ENCODE data around the gene BASP1. TPM values are rescaled to one million over a fixed set of nuclear protein-coding genes. Genes with fewer than 3 reads are reported as not detected.
A peak's percentile ranks its signal among the peaks of the same experiment; 100 is the strongest.

Gene BASP1
- polyA plus RNA-seq, 1 donor from 2014 or later: 974 TPM

- Histone ChIP-seq H2AFZ (ENCODE audit: low read depth, low read length) (no peak overlapping the region), H3K27me3 (ENCODE audit: insufficient read depth, low read depth, low read length) (no peaks in the 10 kb centered on the region), H3K36me3 (ENCODE audit: insufficient read depth, low read length) (peaks cover 6% of the 10 kb centered on the region), H4K20me1 (ENCODE audit: insufficient read depth) (no peaks in the 10 kb centered on the region), H3K79me2 (replicated peaks; ENCODE audit: insufficient read depth, low read length) (no peaks in the 10 kb centered on the region), H3K4me3 (ENCODE audit: low read length) (no peak overlapping the region), H3K9ac (ENCODE audit: low read length) (no peak overlapping the region), H3F3A (ENCODE audit: insufficient read depth, low read length, poor library complexity, severe bottlenecking) (no peaks in the 10 kb centered on the region), H3K9me2 (ENCODE audit: insufficient read depth, low read length) (no peaks in the 10 kb centered on the region), H3K27ac (ENCODE audit: low read length) (no peak overlapping the region), H3K9me3 (ENCODE audit: low read length) (peaks cover 4% of the 10 kb centered on the region), H3K4me2 (ENCODE audit: low read length) (no peak overlapping the region)
- no peak for TF ChIP-seq EP300 (conservative IDR thresholded peaks at IDR 0.05; ENCODE audit: poor library complexity, severe bottlenecking)
- no peak for TF ChIP-seq TAF1 (IDR thresholded peaks at IDR 0.05; ENCODE audit: low read depth)
- TF ChIP-seq SMC3 (conservative IDR thresholded peaks at IDR 0.05; ENCODE audit: poor library complexity): no peak
- no peak for TF ChIP-seq POLR2AphosphoS5 (IDR thresholded peaks at IDR 0.05)
- TF ChIP-seq REST (IDR thresholded peaks at IDR 0.05; ENCODE audit: borderline replicate concordance): no peak
- no peak for TF ChIP-seq MXI1 (conservative IDR thresholded peaks at IDR 0.05; ENCODE audit: poor library complexity, severe bottlenecking)
- no peak for TF ChIP-seq CTCF (IDR thresholded peaks at IDR 0.05; ENCODE audit: poor library complexity, severe bottlenecking)
These were observed 21.4 kb upstream of the BASP1 start for GRCh38 chr5:17196024-17196423.

GRCh38 chr5:17196697-17197096 is 20.7 kb upstream of the BASP1 start:
- peaks cover 6% of the 10 kb centered on the region for H3K36me3 ChIP-seq (ENCODE audit: insufficient read depth, low read length)
- H3K9me3 ChIP-seq (ENCODE audit: low read length): peaks cover 4% of the 10 kb centered on the region
- H3K9me2 ChIP-seq (ENCODE audit: insufficient read depth, low read length): no peaks in the 10 kb centered on the region
- H3K79me2 ChIP-seq (replicated peaks; ENCODE audit: insufficient read depth, low read length): no peaks in the 10 kb centered on the region
- H3K27me3 ChIP-seq (ENCODE audit: insufficient read depth, low read depth, low read length): no peaks in the 10 kb centered on the region
- H4K20me1 ChIP-seq (ENCODE audit: insufficient read depth): no peaks in the 10 kb centered on the region
- TF ChIP-seq TAF1 (IDR thresholded peaks at IDR 0.05; ENCODE audit: low read depth): no peak
- no peak for TF ChIP-seq MXI1 (conservative IDR thresholded peaks at IDR 0.05; ENCODE audit: poor library complexity, severe bottlenecking)
- TF ChIP-seq EP300 (conservative IDR thresholded peaks at IDR 0.05; ENCODE audit: poor library complexity, severe bottlenecking): no peak
- H3K9ac ChIP-seq (ENCODE audit: low read length): no peak overlapping the region
- H3F3A ChIP-seq (ENCODE audit: insufficient read depth, low read length, poor library complexity, severe bottlenecking): no peaks in the 10 kb centered on the region
- H3K4me3 ChIP-seq (ENCODE audit: low read length): no peak overlapping the region
- H2AFZ ChIP-seq (ENCODE audit: low read depth, low read length): no peak overlapping the region
- no peak overlapping the region for H3K27ac ChIP-seq (ENCODE audit: low read length)
- H3K4me2 ChIP-seq (ENCODE audit: low read length): no peak overlapping the region

- H3K9ac ChIP-seq (ENCODE audit: low read length): no peak overlapping the region
- no peaks in the 10 kb centered on the region for H3K9me3 ChIP-seq (ENCODE audit: low read length)
- no peak overlapping the region for H3K4me2 ChIP-seq (ENCODE audit: low read length)
- H3K27ac ChIP-seq (ENCODE audit: low read length): no peak overlapping the region
- no peak overlapping the region for H2AFZ ChIP-seq (ENCODE audit: low read depth, low read length)
- H3K36me3 ChIP-seq (ENCODE audit: insufficient read depth, low read length): no peaks in the 10 kb centered on the region
- no peaks in the 10 kb centered on the region for H3K79me2 ChIP-seq (replicated peaks; ENCODE audit: insufficient read depth, low read length)
- no peak overlapping the region for H3K4me3 ChIP-seq (ENCODE audit: low read length)
- no peaks in the 10 kb centered on the region for H3F3A ChIP-seq (ENCODE audit: insufficient read depth, low read length, poor library complexity, severe bottlenecking)
- no peaks in the 10 kb centered on the region for H3K9me2 ChIP-seq (ENCODE audit: insufficient read depth, low read length)
- no peaks in the 10 kb centered on the region for H4K20me1 ChIP-seq (ENCODE audit: insufficient read depth)
- no peaks in the 10 kb centered on the region for H3K27me3 ChIP-seq (ENCODE audit: insufficient read depth, low read depth, low read length)
- TF ChIP-seq TAF1 (IDR thresholded peaks at IDR 0.05; ENCODE audit: low read depth) (no peak), REST (IDR thresholded peaks at IDR 0.05; ENCODE audit: borderline replicate concordance) (no peak), SMC3 (conservative IDR thresholded peaks at IDR 0.05; ENCODE audit: poor library complexity) (peak; percentile 79), MXI1 (conservative IDR thresholded peaks at IDR 0.05; ENCODE audit: poor library complexity, severe bottlenecking) (no peak), CTCF (IDR thresholded peaks at IDR 0.05; ENCODE audit: poor library complexity, severe bottlenecking) (peak; percentile 78), EP300 (conservative IDR thresholded peaks at IDR 0.05; ENCODE audit: poor library complexity, severe bottlenecking) (no peak), RAD21 (conservative IDR thresholded peaks at IDR 0.05) (peak; percentile 73), POLR2AphosphoS5 (IDR thresholded peaks at IDR 0.05) (no peak)
These were observed 13.9 kb upstream of the BASP1 start for GRCh38 chr5:17203329-17204132.

Data from neural cell (in vitro differentiated cells).